Loucy (cell line): ENCODE data around the gene KCNJ1.

Experiments
- CTCF ChIP-seq: fragments of 200-600 bp; sonication (generic); conservative IDR thresholded peaks from 2 replicates; pipeline ENCODE4 v1.5.1; 2014; ENCODE audit warnings: mild to moderate bottlenecking, antibody characterized with exemption, low read length
- EZH2phosphoT487 ChIP-seq: fragments of 200-600 bp; IDR thresholded peaks from 2 replicates; pipeline ENCODE4 v1.6.1; 2018; ENCODE audit warnings: antibody characterized with exemption, mild to moderate bottlenecking, moderate library complexity, borderline replicate concordance

GRCh38 chr11:128841461-128842072 is 25.5 kb downstream of the KCNJ1 start:
- TF ChIP-seq CTCF (no peak), EZH2phosphoT487 (no peak)
